Left renal cortex interstitium (tissue), 4 donors: ENCODE data around the gene ZSCAN31. TPM values are rescaled to one million over a fixed set of nuclear protein-coding genes. Genes with fewer than 3 reads are reported as not detected.

ENCODE experiments used
- DNase-seq, 4 donors: peaks; one replicate each; pipeline ENCODE4 v3.0.0-alpha.2; 2013; ENCODE audit warnings: low read depth in 4 of 4, low spot score in 2 of 4, missing footprints in 1 of 4
- polyA plus RNA-seq, 4 donors: library from polyadenylated mRNA; unstranded; fragments of 120-200 nt; gene quantifications; one replicate each; pipeline ENCODE4 v1.2.1, GENCODE V29; 2013; ENCODE audit not compliant: insufficient read length in 4 of 4

Gene ZSCAN31
- polyA plus RNA-seq, 4 donors, result 8.1 to 11.5 (median 10.3) TPM

DNA sequence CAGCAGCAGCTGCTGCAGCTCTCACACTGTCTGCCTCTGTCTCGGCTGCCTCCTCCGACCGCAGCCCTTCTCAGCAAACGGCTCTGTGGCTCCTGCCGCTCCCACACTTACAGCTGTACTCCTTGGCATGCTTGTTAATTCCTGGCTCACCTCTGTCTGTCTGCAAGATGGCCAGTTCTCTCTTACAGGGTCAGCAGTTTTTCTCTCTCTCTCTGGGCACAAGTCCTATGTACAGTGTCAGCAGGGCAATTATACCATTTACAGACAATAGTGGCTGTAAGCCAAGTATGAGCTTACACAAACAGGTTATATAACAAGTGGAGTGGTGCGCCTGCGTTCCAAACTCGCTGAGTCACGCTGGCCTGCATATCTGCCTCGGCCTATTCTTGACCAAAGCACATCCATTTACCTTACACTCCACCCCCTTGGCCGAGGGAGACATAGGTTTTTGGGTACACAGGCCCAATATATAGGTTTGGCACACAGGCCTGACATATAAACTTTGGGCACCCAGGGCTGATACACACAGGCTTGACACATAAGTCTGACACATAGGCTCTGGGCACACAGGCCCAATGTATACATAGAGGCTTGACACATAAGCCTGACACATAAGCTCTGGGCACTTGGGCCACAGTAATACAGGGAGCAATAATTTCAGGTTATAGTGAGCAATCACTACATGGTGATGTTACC is 18.2 kb upstream of the ZSCAN31 start:
- no peak for DNase-seq

DNA sequence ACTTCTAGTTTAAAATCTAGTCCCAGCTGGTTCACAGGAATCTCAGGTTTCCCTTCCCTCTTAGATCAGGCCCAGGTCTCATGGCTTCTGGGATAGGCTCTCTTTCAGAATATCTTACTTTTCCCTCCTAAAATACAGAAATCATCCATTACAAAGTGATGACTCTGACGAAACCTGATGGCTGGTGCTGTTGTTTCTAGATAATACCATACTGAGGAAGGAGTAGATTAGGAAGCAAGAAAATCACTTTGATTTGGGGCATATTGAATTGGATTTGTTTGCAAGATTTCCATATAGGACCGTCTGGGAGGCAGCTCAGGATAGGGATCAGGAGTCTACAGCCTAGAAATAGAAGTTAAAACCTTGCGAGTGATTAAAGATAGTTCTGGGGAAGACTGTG is 17.4 kb upstream of the ZSCAN31 start:
- no peak for DNase-seq

DNA sequence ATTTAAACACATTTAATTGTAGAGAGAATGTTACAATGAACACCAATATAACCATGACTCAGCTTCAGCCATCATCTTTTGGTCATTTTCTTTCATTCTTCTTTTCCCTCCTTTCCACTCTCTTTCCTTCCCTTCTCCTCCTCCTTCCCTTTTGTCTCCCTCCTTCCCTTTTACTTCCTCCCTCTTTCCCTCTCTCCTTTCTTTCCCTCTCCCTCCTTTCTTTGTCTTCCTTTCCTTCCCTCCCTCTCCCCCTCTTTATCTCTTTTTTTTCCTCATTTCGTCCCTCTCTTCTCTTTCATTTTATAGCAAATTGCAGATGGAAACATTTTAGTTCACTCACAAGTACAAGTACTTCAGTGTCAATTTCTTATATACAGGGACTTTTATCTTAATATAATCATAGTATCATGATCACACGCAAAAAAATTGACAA is 15.6 kb upstream of the ZSCAN31 start:
- DNase-seq, result no peak

- no peak for DNase-seq
These were observed 15.1 kb upstream of the ZSCAN31 start for GRCh38 chr6:28351087-28351486.

- peak; percentile 67 to 82 (median 77) for DNase-seq
These were observed 14.2 kb upstream of the ZSCAN31 start, which contains the start of gene ZKSCAN3 for GRCh38 chr6:28349892-28350737. ZKSCAN3 (plus strand) TSS chr6:28349947; CDS start chr6:28359587, 9,640 bp downstream.

- no peak for DNase-seq
These were observed 13.5 kb upstream of the ZSCAN31 start for GRCh38 chr6:28349344-28349891.

GRCh38 chr6:28347119-28347518 is 11.2 kb upstream of the ZSCAN31 start:
- DNase-seq, result no peak

GRCh38 chr6:28345201-28345600 is 9.3 kb upstream of the ZSCAN31 start:
- DNase-seq, result no peak

GRCh38 chr6:28343898-28344677 is 8.1 kb upstream of the ZSCAN31 start:
- DNase-seq, result no peak

DNA sequence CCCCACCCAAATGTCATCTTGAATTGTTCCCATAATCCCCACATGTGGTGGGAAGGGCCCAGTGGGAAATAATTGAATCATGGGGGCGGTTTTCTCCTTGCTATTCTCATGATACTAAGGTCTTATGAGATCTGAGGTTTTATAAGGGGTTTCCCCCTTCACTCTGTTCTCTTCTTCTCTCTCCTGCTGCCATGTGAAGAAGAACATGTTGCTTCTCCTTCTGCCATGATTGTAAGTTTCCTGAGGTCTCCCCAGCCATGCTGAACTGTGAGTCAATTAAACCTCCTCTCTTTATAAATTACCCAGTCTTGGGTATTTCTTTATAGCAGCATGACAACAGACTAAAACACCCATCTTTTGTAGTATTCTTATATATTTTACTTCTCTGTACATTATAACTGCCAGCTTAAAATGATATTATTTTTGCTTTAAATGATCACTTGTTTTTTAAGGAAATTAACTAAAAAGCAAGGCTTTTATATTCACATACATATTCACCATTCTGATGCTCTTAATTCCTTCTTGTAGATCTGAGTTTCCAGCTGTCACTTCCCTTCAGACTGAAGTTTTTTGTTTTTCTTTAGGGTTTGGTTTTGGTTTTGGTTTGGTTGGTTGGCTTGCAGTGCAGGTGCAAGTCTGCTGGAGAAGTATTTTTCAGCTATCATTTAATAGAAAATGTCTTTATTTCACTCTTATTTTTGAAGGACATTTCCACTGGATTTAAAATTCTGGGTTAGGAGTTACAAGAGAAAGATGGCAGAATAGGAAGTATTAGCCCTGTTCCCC is 4.6 kb upstream of the ZSCAN31 start:
- DNase-seq, result no peak

DNA sequence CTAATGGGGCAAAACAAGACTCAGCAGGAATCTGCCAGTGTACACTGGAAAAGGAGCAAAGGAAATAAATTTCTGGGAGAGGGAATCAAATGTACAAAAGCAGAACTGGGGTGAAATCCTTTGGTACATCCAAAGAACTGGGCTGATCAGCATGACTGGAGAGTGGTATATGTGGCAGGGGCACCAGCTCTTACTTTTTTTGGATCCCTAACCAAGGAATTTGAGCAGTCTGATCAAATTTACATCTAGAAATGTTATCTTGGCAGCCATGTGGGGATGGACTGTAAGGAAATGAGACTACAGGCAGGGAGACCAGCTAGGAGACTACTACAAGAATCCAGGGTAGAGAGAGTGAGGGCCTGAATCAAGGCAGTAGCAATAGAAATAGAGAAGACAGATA is 1.2 kb upstream of the ZSCAN31 start:
- peak in 2 of 4 donors; percentile 24 to 37 for DNase-seq

DNA sequence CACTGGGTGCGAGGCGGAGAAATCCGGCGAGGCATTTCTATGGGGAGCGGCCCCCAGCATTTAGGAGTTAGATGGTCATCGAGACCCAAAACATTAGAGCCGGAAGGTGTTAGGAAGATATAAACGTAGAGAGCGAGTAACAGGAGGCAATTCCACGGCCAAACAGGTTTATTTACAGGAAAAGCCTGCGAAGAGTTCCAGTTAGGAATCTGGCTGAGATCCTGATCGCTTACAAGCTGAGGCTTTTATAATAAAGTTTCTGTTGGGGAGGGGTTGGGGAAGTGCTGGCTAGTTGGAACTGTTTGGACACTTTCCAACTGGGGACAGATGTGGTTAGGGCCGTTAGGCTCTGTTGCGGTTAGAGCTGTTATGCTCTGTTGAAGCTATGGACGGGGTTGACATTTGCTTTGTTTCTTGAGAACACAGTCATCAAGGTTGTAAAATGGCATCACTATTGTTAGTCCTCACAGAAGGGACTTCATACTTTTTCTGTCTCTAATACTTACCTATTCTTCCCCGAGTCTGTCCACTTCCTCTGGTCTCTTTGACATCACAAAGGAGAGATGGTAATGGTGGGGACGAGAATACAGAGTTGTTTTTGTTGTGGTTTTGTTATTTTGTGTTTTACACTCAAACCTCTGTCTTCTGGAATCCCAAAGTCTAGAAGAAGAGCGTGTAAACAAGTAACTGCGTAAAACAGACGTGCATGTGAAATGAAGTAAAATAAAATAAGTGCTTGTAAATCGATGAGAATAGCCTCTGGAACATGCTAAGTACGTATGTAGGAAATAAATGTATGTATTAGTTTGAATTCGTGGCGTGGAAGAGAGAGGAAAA is 554 bp upstream of the ZSCAN31 start:
- peak; percentile 71 to 86 (median 73) for DNase-seq

GRCh38 chr6:28335040-28335563 is 846 bp downstream of the ZSCAN31 start:
- DNase-seq, result no peak

GRCh38 chr6:28334286-28335039 is 1.5 kb downstream of the ZSCAN31 start:
- DNase-seq, result peak in 2 of 4 donors; percentile 26 to 32

DNA sequence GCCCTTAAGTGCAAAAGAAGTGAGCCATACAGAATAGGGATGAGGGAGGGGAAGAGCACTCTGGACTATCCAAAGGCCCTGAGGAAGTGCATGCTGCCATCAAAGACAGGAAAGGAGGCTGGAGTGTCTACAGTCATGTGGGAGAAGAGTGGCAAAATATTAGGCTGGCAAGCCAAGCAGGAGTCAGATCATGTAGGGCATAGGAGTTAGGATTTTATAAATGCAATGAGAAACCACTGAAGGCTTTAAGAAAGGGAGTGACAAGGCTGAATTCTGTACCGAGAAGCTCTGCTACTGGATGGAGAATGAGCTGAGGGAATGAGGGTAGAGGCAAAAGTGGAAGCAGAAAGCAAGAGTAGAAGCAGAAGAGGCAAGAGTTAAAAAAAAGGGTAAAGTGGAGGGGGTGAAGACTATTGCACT is 2.3 kb downstream of the ZSCAN31 start:
- DNase-seq, result no peak

DNA sequence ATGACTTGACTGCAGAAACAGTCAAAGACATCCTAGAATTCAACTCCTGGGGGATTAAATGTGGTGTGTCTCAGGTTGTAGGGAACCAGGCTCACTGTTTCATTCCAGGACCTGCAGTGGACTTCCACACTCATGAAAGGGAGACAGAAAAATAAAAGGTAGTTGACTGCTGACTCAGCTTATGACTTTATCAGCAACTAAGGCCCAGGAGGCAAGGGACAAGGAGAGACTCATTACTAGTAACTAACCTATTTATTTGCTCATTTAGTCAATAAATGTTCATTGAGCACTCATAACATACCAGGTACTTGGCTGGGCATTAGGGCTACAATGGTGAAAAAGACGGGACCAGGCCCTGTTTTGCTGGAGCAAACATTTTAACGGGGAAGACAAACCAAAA is 2.9 kb downstream of the ZSCAN31 start:
- no peak for DNase-seq

DNA sequence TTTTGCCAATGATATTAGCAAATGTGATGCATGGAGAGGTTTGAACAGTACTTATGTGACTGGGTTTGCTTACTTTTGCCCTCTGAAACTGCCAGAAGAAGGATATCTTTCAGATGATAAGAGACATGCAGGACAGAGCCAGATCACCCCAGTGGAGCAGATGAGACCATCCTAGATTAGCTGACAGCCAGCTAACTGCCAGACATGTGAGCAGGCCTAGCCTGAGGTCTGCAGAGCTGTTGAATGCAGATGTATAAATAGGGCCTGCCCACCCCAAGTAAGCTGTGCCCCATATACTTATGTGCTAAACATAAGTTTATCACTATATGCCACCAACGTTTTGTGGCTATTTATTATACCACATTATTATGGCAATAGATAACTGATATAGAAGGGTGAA is 5.9 kb downstream of the ZSCAN31 start:
- DNase-seq, result no peak

DNA sequence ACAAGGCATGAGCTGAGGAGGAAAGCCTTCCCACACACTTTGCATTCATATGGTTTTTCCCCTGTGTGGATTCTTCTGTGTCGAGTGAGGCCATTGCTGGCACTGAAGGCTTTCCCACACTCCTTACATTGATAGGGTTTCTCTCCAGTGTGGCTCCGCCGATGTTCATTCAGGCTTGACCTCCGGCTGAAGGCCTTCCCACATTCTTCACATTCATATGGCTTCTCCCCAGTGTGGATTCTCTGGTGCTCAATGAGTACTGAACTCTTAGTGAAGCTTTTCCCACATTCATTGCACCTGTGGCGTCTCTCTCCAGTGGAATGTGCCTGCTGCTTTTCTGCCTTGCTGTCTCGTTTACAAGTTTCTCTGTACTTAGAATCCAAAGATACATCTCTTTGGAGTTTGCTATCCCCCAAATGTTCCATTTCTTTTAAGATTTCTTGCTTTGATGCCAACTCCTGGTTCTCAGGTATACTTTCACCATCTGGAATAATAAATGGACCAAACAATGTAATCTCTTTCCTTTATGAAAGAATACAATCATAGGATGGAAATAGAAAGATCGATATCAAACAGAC is 9.5 kb downstream of the ZSCAN31 start:
- DNase-seq, result no peak
